T47D (cell line): ENCODE results near the gene VPS9D1.

Source experiments
- DNase-seq, 2 experiments: peaks; one replicate each; pipeline versions ENCODE4 v3.0.0 to v3.0.0-alpha.2; 2011 to 2012; ENCODE audit warnings: low read depth in 1 of 2, low spot score in 1 of 2
- JUND ChIP-seq: IDR thresholded peaks from 2 replicates; pipeline ENCODE4 v1.6.1; 2012; ENCODE audit warnings: low read depth
- in situ Hi-C: cut with HindIII; loops from 2 replicates; pipeline ENCODE4 v1.10.0; 2016; ENCODE audit warnings: low sequenced_read_pairs, low pct_unique_long_range_greater_than_20kb

VPS9D1 gene

DNA sequence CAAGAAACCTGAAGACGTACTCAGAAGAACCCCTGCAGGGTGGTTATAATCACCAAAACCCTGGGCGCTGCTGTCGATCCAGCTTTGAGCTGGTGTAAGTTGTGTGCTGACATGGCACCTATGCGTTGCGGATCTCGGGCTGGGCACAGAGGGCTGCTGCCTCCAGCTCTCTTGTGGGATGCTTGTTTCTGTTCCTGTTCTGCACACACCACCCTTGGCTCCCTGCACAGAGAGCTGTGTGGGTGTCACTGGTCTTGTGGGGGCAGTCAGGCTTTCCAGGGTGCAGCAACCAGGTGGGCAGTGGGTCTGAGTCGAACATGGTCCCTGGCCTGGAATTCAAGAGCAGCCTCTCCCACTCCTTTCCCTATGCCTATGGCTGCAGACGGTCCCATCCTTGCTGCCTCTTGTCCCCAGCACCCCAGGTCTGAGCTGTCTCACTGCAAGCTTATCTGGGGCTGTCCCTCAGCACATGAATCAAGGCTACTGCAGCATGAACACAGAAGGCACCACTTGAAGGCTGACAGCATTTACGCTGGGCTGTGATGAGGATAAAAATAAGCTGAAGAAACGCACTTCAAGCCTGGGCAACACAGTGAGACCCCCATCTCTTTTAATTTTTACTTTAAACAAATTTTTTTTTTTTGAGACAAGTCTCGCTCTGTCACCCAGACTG, 20.8 kb upstream of the VPS9D1 start:
- in situ Hi-C loops, result no loop called here
- no peak for DNase-seq
- TF ChIP-seq JUND, result no peak

- no peak for DNase-seq
- in situ Hi-C loops, result no loop called here
- no peak for TF ChIP-seq JUND
Measured at GRCh38 chr16:89739383-89739782, 18.7 kb upstream of the VPS9D1 start.

DNA sequence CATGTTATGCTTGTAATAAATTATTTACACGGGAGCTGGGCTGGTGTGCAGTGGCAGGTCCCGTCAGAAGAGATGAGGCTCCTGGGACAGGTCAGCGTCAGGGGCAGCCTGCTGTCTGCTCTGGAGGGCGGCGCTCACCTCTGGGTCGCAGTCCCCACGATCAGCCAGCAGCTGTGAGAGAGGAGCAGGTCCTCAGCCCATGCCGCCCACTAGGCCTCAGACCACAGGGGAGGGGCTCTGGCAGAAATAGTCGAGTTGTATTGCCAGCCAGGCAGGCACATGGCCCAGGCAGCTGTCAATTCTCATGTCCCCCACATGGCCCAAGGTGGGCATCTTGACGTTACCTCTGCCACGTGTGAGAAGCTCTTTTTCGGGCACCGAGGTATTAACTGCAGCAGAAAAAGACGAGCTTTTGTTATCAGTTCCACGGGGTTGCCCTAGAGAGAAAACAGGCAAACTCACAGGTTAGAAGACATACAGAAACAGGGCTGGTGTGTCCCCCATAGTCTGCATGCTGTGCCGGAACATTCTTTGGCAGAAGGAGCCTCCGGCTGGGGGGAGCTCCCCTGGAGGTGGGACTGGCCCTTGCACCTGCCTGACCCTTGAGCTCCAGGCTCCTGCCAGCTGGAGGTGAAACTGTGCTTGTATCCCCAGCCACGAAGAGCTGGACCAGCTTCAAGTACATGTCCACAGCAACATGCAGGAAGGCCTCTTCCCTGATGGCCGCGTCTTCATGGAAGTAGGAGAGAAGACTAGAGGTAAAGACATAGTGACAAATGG, 18.0 kb upstream of the VPS9D1 start:
- in situ Hi-C loops, result no loop called here
- no peak for DNase-seq
- no peak for TF ChIP-seq JUND

GRCh38 chr16:89738072-89738377, 17.3 kb upstream of the VPS9D1 start:
- in situ Hi-C loops, result no loop called here
- TF ChIP-seq JUND, result no peak
- DNase-seq, result no peak

GRCh38 chr16:89737341-89738071, 16.8 kb upstream of the VPS9D1 start:
- TF ChIP-seq JUND, result no peak
- no peak for DNase-seq
- in situ Hi-C loops, result no loop called here

DNA sequence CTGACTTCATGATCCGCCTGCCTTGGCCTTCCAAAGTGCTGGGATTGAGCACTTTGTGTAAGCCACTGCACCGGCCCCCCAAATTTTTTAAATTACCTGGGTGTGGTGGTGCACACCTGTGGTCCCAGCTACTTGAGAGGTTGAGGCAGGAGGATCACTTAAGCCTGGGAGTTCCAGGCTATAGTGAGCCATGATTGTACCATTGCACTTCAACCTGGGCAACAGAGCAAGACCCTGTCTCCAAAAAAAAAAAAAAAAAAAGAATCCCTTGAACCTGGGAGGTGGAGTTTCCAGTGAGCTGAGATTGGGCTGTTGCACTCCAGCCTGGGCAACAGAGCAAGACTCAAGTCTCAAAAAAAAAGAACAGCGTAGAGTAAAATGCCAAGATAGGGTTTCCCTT, 15.9 kb upstream of the VPS9D1 start:
- in situ Hi-C loops, result no loop called here
- TF ChIP-seq JUND, result no peak
- no peak for DNase-seq

GRCh38 chr16:89733792-89734191, 13.1 kb upstream of the VPS9D1 start:
- in situ Hi-C loops, result no loop called here
- no peak for TF ChIP-seq JUND
- no peak for DNase-seq

DNA sequence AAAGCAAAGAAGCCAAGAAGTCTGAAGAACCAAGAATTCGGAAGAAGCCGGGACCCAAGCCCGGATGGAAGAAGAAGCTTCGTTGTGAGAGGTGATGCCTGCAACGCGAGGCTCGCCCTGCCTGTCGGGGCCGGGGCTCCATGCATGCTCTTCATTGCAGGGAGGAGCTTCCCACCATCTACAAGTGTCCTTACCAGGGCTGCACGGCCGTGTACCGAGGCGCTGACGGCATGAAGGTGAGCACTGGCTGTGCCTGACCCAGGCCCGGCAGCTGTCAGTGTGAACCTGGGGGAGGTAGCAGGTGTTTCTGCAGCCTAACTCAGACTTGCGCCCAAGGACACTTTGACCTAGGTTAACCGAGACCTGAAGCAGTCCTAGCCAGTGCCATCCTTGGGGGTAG, 12.6 kb upstream of the VPS9D1 start:
- TF ChIP-seq JUND, result no peak
- no peak for DNase-seq
- in situ Hi-C loops, result no loop called here

DNA sequence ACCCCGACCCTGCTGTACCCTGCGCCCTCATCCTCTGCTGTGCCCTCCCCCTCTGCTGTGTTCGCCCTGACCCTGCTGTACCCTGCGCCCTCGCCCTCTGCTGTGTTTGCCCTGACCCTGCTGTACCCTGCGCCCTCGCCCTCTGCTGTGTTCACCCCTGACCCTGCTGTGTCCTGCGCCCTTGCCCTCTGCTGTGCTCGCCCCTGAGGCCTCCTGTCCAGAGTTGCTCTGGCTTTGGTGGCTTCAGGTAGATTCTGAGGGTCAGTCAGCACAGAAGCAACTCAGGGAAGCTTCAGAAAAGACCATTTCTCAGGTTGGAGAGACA, 12.2 kb upstream of the VPS9D1 start:
- in situ Hi-C loops, result no loop called here
- no peak for DNase-seq
- no peak for TF ChIP-seq JUND

DNA sequence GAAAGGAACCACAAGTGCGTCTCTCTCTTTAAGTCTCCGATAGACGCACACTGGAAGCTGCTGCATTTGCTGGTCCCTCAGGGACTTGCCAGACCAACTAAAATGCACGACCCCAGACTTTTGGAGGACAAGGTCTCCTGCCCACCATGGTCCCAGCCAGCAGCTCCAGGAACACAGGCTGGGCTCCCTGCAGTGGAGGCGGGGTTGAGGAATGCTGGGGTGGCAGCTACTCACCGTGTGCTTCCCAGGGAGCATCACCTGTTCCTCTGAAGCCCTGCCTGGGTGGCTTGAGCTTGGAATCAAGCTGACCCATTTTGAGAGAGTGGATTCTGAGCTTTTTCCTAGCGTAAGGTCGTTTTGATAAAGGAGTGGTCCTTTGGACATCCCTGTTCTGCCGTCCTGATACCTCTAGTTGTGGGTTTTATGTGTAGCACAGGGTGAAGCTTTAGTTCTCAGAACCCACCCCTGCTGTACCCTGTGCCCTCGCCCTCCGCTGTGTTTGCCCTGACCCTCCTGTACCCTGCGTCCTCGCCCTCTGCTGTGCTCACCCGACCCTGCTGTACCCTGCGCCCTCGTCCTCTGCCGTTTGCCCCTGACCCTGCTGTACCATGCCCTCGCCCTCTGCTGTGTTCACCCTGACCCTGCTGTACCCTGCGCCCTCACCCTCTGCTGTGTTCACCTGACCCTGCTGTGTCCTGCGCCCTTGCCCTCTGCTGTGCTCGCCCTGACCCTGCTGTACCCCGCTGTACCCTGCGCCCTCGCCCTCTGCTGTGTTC, 11.6 kb upstream of the VPS9D1 start:
- in situ Hi-C loops, result no loop called here
- DNase-seq, result no peak
- no peak for TF ChIP-seq JUND

DNA sequence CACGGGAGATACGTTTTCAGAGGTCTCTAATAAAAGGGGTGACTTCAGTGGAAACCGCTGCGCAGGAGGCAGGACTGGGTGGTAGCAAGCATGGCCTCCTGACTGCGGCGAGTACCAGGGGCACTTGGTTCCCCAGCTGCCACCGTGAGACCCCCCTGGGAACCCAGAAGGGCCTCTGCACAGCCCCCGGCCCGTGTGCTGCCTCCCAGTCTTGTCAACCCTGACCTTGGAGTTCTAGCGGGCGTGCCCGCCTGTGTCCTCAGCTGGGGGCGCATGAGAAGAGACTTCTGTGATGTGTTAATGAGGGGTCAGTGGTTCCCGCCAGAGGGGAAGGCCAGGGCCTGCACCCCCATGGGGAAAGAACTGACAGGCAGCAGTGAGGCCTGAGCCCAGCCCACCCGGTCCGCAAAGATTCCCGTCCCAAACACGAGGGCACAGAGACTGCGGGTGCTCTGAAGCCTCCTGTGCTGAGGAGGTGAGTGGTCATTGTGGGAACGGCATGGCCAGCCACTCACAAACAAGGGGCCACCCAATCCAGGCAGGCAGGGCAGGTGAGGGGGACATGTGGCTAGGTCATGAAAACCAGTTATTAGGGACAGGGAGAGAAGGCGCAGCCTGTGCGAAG, 10.0 kb upstream of the VPS9D1 start:
- no peak for TF ChIP-seq JUND
- no peak for DNase-seq
- in situ Hi-C loops, result no loop called here

- no peak for TF ChIP-seq JUND
- no peak for DNase-seq
- in situ Hi-C loops, result no loop called here
Measured at GRCh38 chr16:89729863-89730593, 9.3 kb upstream of the VPS9D1 start.
